GM23338 (cell line): Measurements from ENCODE around the gene C4orf54. TPM values are rescaled to one million over a fixed set of nuclear protein-coding genes. Genes with fewer than 3 reads are reported as not detected.

Source experiments
- ATAC-seq: fragments of 200-7000 bp; cut with Tn5 transposase; 3 replicates; pipeline ENCODE4 v1.9.1; 2020
- DNase-seq: peaks from one replicate; pipeline ENCODE4 v3.0.0-alpha.2; 2015; ENCODE audit warnings: low spot score
- H2AFZ ChIP-seq: fragments of 200-600 bp; sonication (generic); 2 replicates; pipeline ENCODE4 v1.8.0; 2016; ENCODE audit warnings: antibody characterized with exemption, mild to moderate bottlenecking, moderate library complexity
- H3F3A ChIP-seq: fragments of 200-600 bp; sonication (generic); replicated peaks from 2 replicates; pipeline ENCODE4 v1.8.0; 2017; ENCODE audit warnings: antibody characterized with exemption, mixed run types, low read depth
- H3K27ac ChIP-seq: fragments of 200-600 bp; sonication (generic); 2 replicates; pipeline ENCODE4 v1.6.1; 2016; ENCODE audit warnings: low read depth
- H3K27me3 ChIP-seq: fragments of 200-600 bp; sonication (generic); 2 replicates; pipeline ENCODE4 v1.8.0; 2016; ENCODE audit warnings: mild to moderate bottlenecking, mixed run types, moderate library complexity; ENCODE audit not compliant: insufficient read depth
- H3K36me3 ChIP-seq: fragments of 200-600 bp; sonication (generic); 2 replicates; pipeline ENCODE4 v1.8.0; 2016; ENCODE audit warnings: mild to moderate bottlenecking; ENCODE audit not compliant: insufficient read depth
- H3K4me1 ChIP-seq: fragments of 200-600 bp; sonication (generic); 2 replicates; pipeline ENCODE4 v1.8.0; 2016; ENCODE audit warnings: mild to moderate bottlenecking, moderate library complexity; ENCODE audit not compliant: insufficient read depth
- H3K4me2 ChIP-seq: fragments of 200-600 bp; sonication (generic); 2 replicates; pipeline ENCODE4 v1.7.1; 2017; ENCODE audit warnings: mixed run types
- H3K4me3 ChIP-seq: fragments of 200-600 bp; sonication (generic); 2 replicates; pipeline ENCODE4 v1.6.1; 2016; ENCODE audit warnings: mixed run types
- H3K79me2 ChIP-seq: fragments of 200-600 bp; sonication (generic); replicated peaks from 2 replicates; pipeline ENCODE4 v1.8.0; 2017; ENCODE audit warnings: mild to moderate bottlenecking; ENCODE audit not compliant: insufficient read depth
- H3K9me2 ChIP-seq: fragments of 200-600 bp; sonication (generic); 2 replicates; pipeline ENCODE4 v1.8.0; 2017; ENCODE audit not compliant: insufficient read depth
- H4K20me1 ChIP-seq: fragments of 200-600 bp; sonication (generic); replicated peaks from 2 replicates; pipeline ENCODE4 v1.8.0; 2017; ENCODE audit warnings: mild to moderate bottlenecking; ENCODE audit not compliant: insufficient read depth
- H3K27ac Mint-ChIP-seq: 2 replicates; pipeline ENCODE4 v1.8.0; 2020; ENCODE audit warnings: inconsistent platforms, mild to moderate bottlenecking, moderate library complexity, mixed read lengths
- H3K27me3 Mint-ChIP-seq: 3 replicates; pipeline ENCODE4 v1.8.0; 2022; ENCODE audit warnings: low read depth, mild to moderate bottlenecking, moderate library complexity, mixed read lengths, inconsistent platforms; ENCODE audit not compliant: insufficient read depth, poor library complexity
- H3K36me3 Mint-ChIP-seq: 3 replicates; pipeline ENCODE4 v1.8.0; 2021; ENCODE audit warnings: low read depth, mild to moderate bottlenecking, inconsistent platforms, moderate library complexity, mixed read lengths
- H3K4me1 Mint-ChIP-seq: 3 replicates; pipeline ENCODE4 v1.8.0; 2020; ENCODE audit warnings: mild to moderate bottlenecking, inconsistent platforms, mixed read lengths
- H3K4me3 Mint-ChIP-seq: 3 replicates; pipeline ENCODE4 v1.8.0; 2021; ENCODE audit warnings: moderate library complexity, mild to moderate bottlenecking, inconsistent platforms, mixed read lengths
- H3K9me3 Mint-ChIP-seq: 3 replicates; pipeline ENCODE4 v1.8.0; 2020; ENCODE audit warnings: moderate library complexity, mild to moderate bottlenecking, inconsistent platforms, mixed read lengths
- CREB1 ChIP-seq: fragments of 250-450 bp; sonication (Bioruptor Pico); IDR thresholded peaks from 2 replicates; pipeline ENCODE4 v1.5.0; 2020; ENCODE audit warnings: low read depth, mild to moderate bottlenecking, moderate library complexity
- ETS1 ChIP-seq: IDR thresholded peaks from 2 replicates; pipeline ENCODE4 v1.6.1; 2016; ENCODE audit warnings: antibody characterized with exemption
- EZH2 ChIP-seq: fragments of 200-600 bp; sonication (generic); IDR thresholded peaks from one replicate; pipeline ENCODE4 v1.8.0; 2017; ENCODE audit warnings: antibody characterized with exemption, mild to moderate bottlenecking, low read depth; ENCODE audit not compliant: unreplicated experiment
- EZH2phosphoT487 ChIP-seq: fragments of 200-600 bp; sonication (generic); IDR thresholded peaks from one replicate; pipeline ENCODE4 v1.8.1; 2018; ENCODE audit warnings: antibody characterized with exemption; ENCODE audit not compliant: unreplicated experiment
- ZNF114 ChIP-seq: fragments of 250-450 bp; sonication (Bioruptor Pico); IDR thresholded peaks from 2 replicates; pipeline ENCODE4 v1.5.0; 2020; ENCODE audit warnings: mild to moderate bottlenecking, moderate library complexity
- polyA plus RNA-seq: library from polyadenylated mRNA; unstranded; fragments of >200 nt; fragmentation: Nextera tagmentation; extraction: Ambion mirVana; gene quantifications from 2 replicates; pipeline ENCODE4 v1.2.1, GENCODE V29; 2016
- total RNA-seq: library from RNA; depleted of rRNA; stranded (reverse); fragments of >200 nt; shearing (Covaris generic); gene quantifications from 2 replicates; pipeline ENCODE4 v1.2.3, GENCODE V29; 2014
- TF ChIP-seq, protein P1 (sequence below): fragments of 250-450 bp; sonication (Bioruptor Pico); IDR thresholded peaks from 2 replicates; pipeline ENCODE4 v1.5.0; 2020; ENCODE audit warnings: mild to moderate bottlenecking, moderate library complexity

C4orf54 gene
- total and polyA plus RNA-seq, 2 experiments from 2014 or later = 0.03 TPM; not detected in 1

GRCh38 chr4:99642725-99643489, 14.7 kb downstream of the C4orf54 start (continued):
- TF ChIP-seq, protein P1, sequence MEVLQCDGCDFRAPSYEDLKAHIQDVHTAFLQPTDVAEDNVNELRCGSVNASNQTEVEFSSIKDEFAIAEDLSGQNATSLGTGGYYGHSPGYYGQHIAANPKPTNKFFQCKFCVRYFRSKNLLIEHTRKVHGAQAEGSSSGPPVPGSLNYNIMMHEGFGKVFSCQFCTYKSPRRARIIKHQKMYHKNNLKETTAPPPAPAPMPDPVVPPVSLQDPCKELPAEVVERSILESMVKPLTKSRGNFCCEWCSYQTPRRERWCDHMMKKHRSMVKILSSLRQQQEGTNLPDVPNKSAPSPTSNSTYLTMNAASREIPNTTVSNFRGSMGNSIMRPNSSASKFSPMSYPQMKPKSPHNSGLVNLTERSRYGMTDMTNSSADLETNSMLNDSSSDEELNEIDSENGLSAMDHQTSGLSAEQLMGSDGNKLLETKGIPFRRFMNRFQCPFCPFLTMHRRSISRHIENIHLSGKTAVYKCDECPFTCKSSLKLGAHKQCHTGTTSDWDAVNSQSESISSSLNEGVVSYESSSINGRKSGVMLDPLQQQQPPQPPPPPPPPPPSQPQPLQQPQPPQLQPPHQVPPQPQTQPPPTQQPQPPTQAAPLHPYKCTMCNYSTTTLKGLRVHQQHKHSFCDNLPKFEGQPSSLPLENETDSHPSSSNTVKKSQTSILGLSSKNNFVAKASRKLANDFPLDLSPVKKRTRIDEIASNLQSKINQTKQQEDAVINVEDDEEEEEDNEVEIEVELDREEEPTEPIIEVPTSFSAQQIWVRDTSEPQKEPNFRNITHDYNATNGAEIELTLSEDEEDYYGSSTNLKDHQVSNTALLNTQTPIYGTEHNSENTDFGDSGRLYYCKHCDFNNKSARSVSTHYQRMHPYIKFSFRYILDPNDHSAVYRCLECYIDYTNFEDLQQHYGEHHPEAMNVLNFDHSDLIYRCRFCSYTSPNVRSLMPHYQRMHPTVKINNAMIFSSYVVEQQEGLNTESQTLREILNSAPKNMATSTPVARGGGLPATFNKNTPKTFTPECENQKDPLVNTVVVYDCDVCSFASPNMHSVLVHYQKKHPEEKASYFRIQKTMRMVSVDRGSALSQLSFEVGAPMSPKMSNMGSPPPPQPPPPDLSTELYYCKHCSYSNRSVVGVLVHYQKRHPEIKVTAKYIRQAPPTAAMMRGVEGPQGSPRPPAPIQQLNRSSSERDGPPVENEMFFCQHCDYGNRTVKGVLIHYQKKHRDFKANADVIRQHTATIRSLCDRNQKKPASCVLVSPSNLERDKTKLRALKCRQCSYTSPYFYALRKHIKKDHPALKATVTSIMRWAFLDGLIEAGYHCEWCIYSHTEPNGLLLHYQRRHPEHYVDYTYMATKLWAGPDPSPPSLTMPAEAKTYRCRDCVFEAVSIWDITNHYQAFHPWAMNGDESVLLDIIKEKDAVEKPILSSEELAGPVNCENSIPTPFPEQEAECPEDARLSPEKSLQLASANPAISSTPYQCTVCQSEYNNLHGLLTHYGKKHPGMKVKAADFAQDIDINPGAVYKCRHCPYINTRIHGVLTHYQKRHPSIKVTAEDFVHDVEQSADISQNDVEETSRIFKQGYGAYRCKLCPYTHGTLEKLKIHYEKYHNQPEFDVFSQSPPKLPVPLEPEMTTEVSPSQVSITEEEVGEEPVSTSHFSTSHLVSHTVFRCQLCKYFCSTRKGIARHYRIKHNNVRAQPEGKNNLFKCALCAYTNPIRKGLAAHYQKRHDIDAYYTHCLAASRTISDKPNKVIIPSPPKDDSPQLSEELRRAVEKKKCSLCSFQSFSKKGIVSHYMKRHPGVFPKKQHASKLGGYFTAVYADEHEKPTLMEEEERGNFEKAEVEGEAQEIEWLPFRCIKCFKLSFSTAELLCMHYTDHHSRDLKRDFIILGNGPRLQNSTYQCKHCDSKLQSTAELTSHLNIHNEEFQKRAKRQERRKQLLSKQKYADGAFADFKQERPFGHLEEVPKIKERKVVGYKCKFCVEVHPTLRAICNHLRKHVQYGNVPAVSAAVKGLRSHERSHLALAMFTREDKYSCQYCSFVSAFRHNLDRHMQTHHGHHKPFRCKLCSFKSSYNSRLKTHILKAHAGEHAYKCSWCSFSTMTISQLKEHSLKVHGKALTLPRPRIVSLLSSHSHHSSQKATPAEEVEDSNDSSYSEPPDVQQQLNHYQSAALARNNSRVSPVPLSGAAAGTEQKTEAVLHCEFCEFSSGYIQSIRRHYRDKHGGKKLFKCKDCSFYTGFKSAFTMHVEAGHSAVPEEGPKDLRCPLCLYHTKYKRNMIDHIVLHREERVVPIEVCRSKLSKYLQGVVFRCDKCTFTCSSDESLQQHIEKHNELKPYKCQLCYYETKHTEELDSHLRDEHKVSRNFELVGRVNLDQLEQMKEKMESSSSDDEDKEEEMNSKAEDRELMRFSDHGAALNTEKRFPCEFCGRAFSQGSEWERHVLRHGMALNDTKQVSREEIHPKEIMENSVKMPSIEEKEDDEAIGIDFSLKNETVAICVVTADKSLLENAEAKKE = no peak
- TF ChIP-seq EZH2 = no peak
- no peak for TF ChIP-seq CREB1

DNA sequence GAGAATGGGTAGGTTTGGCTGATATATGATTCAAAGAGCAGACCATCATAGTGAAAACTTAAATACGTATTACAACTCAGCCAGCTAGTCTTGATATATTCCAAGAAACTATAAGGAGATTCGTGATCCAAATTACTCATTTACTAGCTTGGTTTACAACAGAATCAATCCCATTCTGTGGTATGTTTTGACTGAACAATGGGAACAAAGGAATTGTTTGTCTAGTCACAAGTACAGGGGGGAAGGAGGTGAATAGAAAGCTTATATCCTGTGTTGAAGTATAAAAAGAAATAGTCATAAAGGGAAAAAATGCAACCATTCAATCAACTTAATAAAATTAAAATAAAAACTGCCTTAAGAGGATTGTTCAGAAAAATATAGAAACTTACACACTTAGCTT, 17.0 kb downstream of the C4orf54 start:
- Histone ChIP-seq H3K4me2 (no peak overlapping the region), H3K4me1 (peaks cover 14% of the 10 kb centered on the region), H4K20me1 (no peaks in the 10 kb centered on the region), H3K4me3 (no peak overlapping the region), H3K9me2 (no peaks in the 10 kb centered on the region), H3F3A (no peaks in the 10 kb centered on the region), H3K27me3 (peaks cover 8% of the 10 kb centered on the region; the same call in 1 of the 2 replicates), H2AFZ (no peak overlapping the region), H3K36me3 (no peaks in the 10 kb centered on the region), H3K79me2 (no peaks in the 10 kb centered on the region), H3K27ac (no peak overlapping the region)
- TF ChIP-seq ZNF114 (CRISPR knock-in tag) (no peak), EZH2phosphoT487 (no peak), EZH2 (no peak), ETS1 (no peak)
- Mint-ChIP-seq H3K4me1 (peaks cover 38% of the 10 kb centered on the region), H3K27me3 (peaks cover 20% of the 10 kb centered on the region), H3K9me3 (no peaks in the 10 kb centered on the region), H3K27ac (no peak overlapping the region), H3K36me3 (no peaks in the 10 kb centered on the region), H3K4me3 (no peak overlapping the region)
- DNase-seq (no peak), ATAC-seq (no peak)
